GM18498 (cell line): Measurements from ENCODE around the gene TCHP.
"Not testable (repeated sequence)": the region's sequence is repeated elsewhere in the genome, so short reads cannot be mapped to it uniquely, and the experiment has no call there.

ENCODE experiments used
- ATAC-seq: cut with Tn5 transposase; IDR thresholded peaks from one replicate; pipeline ENCODE4 v1.9.1; 2021; ENCODE audit warnings: mild to moderate bottlenecking, moderate library complexity; ENCODE audit not compliant: unreplicated experiment

The TCHP gene

DNA sequence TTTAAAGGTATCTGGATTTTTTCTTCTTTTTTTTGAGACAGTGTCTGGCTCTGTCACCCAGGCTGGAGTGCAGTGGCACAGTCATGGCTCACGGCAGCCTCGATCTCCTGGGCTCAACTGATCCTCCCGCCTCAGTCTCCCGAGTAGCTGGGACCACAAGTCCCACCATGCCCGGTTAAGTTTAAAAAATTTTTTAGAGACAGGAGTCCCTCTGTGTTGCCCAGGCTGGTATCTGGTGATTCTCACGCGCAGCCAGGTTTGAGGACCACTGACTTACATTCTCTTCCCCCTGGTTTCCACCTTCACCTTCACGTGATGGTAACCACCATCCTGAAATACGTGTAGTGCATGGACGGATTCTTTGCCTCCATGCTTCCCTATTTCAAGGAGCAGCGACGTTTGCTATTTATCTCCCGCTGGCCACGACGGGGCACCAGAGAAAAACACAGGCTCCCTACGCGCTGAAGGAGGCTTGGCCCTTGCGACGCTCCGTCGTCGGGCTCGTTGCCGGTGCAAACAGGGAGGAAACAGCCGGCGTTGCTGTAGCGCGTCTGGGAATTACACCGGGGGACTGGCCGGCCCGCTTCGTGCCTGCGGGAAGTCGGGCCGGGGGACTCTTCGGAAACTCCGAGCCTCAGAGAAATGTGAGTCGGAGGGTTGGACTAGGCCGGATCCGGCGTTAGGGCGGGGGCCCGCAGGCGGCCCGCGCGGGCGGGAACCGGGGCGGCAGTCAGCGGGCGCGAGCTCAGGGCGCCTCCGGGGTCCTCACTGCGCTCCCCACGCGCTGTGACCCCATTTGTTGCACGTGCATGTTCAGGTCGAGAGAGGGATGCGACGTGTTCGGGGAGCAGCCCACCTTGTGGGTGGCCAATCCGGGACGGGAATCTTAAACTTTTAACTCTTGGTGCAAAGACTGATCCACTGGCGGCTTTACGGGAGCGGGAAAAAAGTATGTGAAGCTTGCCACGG, at the start of gene TCHP:
TCHP (plus strand) TSS at position 492 of the 969 bp plus-strand sequence. CDS start 2,753 bp downstream, outside the sequence.
- peak; percentile 84 for ATAC-seq

- not testable (repeated sequence) for ATAC-seq
Observed at GRCh38 chr12:109850518-109850917, 49.6 kb upstream of the TCHP start.

DNA sequence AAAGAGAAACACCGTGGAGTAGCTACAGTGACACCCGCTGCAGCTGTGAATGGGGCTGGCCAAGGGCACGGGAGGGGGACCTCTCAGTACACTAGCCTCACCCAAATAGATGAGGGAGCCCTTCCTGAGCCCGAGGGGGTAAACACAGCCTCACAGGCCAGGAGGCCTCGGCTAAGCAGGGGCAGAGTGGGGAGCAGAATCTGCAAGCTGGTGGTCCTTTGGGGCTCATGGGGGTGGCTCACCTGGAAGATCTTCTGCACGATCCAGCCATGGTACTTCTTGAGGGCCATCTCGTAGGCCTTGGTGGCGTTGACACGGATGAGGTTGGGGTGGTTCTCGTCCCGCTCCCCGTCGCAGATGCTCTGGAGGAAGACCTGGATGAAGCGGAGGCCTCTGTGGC, 44.7 kb upstream of the TCHP start:
- ATAC-seq: no peak

DNA sequence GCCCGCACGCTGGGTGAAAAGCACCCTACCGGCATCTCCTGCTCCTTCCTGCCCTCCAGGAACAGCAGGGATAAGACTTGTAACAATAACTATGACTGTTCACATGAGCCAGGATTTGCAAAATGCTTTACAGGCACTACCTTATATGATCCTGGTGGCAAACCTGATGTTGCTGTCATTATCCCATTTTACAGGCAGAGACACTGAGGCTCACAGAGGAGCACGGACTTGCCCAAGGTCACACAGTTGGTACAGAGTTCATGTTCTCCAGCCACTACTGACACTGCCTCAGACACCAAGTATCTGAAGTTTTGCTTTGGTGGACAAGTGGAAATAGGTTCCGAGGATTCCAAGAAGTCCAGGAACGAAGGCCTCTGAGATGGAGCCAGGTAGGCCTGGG, 42.4 kb upstream of the TCHP start:
- no peak for ATAC-seq

GRCh38 chr12:109858764-109859163, 41.3 kb upstream of the TCHP start:
- ATAC-seq: no peak

GRCh38 chr12:109860977-109861376, 39.1 kb upstream of the TCHP start:
- ATAC-seq: no peak

DNA sequence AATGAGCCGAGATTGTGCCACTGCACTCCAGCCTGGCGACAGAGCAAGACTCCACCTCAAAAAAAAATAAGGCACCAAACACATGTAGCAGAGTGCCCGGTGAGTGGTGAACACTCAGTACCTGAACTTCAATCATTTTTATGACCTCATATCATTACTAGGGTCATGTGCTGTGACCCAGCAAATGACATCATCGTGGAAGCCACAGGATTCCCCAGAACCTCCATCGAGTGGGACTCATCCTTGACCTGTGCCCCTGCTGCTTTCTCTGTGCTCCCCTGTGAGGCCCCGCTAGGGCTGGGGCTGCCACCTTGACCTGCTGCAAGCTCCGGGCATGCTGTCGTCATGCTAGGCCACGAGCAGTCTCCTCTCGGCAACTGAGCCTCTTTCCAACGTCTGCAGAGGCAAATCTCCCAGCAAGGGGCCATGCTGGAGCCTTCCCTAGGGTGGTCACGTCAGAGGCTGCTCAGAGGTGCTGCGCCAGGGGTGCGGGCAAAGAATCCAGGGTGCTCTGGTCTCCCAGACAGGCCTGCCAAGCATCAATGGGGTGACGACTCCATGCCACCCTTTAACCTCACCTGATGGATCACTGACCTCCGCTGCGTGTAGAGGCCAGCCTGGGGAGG, 38.3 kb upstream of the TCHP start:
- no peak for ATAC-seq

DNA sequence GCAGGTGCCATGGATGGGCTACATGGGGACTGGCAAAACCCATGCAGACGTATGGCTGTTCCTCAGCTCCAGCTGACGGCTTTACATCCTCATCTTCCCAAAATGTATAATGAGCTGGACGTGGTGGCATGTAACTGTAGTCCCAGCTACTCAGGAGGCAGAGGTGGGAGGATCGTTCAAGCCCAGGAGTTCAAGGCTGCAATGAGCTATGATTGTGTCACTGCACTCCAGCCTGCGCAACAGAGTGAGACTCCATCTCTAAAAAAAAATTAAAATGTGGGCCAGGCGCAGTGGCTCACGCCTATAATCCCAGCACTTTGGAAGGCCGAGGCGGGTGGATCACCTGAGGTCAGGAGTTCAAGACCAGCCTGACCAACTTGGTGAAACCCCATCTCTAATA, 37.6 kb upstream of the TCHP start:
- ATAC-seq: not testable (repeated sequence)

- no peak for ATAC-seq
Observed at GRCh38 chr12:109863847-109864712, 36.0 kb upstream of the TCHP start.

DNA sequence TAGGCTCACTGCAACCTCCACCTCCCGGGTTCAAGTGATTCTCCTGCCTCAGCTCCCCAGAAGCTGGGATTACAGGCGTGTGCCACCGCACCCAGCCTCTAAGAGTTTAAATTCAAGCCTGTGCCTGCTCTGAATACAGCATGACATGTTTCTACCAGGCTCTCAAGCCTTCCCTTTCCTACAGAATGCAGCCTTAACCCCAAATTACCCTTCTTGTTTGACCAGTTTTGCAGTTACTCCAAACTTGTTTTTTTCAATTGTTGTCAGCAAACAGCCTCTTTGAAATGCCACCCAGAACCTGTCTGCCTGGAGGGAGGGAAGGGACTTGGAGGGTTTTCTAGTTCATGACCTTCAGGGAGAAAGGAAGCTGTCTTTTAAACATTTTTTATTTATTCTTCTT, 35.2 kb upstream of the TCHP start:
- no peak for ATAC-seq

GRCh38 chr12:109868182-109869051, 31.7 kb upstream of the TCHP start:
- ATAC-seq: no peak

DNA sequence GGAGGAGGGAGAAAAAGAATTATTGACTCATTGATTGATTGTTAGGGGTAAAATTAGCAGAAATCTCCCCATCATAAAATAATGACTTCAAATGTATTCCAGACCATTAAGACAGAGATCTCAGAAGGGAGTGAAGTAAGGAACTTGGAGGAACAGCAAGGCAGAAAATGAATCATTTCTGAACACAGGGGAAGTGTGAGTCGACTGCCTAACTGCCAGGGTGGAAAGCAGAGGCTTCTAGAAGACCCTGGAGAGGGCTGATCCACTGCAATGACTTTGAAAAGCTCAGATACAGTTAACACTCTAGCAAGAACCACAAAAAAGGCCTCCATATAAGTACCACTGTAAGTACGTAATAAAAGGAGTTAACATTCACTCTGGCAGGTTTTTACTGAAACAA, 29.4 kb upstream of the TCHP start:
- no peak for ATAC-seq

DNA sequence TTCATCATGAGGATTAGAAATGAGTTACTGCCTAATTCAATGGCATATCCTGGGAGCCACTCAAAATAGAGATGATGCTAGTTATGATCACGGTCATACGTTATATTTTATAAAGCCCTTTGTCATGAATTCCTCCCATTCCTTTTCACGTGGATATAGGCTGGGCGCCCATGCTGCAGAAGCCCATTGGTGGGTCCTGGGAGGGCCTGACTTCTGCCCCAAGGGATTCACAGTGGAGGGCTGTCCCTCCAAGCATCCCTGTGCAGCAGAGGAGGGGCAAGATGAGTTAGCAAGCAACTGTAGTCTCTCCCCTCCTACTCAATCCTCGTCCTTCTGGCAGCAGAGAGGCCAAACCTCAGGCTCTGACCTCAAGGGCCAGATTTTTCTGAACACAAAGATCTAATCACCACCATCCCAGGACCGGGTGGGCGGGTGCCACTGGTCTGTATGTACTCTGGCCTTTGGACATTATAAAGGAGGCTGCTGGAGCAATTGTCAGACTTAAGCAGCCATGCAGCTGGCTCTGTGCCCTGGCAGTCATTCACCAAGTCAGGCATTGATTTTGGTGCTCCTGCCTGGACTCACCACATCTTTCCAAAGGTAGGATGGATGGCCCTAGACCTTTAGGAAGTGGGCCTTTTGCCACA, 28.3 kb upstream of the TCHP start:
- no peak for ATAC-seq

DNA sequence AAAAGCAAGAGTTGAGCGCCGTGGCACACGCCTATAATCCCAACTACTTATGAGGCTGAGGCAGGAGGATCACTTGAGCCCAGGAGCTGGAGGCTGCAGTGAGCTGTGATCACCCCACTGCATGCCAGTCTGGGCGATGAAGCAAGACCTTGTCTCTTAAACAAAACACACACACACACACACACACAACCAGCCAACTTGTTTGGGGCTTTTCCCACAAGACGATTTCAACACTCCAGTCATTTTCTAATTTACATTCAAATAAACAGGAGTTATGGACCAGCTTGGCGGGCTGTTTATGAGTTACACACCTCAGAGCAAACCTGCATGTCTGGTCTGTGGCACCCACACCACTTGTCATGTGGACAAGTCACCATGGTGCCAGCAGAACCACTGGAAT, 26.4 kb upstream of the TCHP start:
- no peak for ATAC-seq

DNA sequence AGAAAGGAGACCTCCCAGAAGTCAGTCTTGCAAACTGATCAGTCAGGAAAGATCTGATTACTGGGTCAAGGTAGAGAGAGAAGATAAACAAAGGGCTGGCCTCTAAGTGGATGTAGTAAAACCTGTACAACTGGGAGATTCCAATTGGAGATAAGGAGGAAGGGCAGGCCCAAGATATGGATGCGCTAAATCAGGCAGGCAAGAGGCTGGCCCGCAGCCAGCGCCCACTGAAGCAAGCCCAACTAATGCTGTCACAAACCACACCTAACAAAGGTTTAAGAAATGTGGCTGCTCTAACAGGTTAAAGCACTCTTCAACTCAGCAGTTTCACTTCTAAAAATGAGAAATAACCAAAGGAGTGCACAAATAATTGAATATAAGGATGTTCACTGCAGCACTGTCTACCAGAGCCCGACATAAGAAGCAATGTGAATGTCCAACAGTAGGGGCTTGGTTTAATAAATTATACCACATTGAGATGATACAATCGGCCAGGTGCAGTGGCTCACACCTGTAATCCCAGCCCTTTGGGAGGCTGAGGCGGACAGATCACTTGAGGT, 24.4 kb upstream of the TCHP start:
- no peak for ATAC-seq

GRCh38 chr12:109876406-109876805, 23.7 kb upstream of the TCHP start:
- no peak for ATAC-seq

DNA sequence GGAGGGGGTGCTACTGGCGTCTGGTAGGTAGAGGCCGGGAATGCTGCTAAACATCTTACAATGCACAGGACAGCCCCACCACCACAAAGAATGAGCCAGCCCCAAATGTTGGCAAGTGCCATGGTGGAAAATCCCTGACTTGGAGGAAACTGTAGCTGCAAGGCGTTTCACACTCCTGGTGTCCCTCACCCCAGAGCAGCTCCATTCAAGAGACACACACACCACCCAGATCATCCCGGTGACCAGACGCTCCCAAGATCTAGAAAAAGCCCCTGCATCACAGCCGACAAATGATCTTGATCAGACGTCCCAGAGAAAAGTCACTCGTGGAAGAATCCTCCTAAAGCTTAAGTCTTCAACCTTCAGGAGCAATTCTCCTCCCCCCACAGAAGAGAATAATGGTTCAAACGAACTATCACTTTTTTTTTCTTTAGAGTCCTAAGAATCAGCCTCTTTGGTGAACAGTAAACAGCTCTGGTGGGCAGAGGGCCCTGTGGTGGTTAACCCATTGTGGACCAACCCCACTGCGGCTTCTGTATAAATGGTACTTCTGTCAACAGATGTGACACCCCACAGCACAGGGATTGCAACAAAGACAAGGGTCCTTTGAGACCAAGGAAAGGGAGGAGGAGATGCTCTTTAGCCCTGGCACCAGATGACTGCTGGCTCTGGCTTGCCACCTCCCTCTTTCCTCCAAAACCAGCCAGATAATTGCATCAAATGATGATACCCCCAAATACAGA, 22.4 kb upstream of the TCHP start:
- ATAC-seq: no peak

DNA sequence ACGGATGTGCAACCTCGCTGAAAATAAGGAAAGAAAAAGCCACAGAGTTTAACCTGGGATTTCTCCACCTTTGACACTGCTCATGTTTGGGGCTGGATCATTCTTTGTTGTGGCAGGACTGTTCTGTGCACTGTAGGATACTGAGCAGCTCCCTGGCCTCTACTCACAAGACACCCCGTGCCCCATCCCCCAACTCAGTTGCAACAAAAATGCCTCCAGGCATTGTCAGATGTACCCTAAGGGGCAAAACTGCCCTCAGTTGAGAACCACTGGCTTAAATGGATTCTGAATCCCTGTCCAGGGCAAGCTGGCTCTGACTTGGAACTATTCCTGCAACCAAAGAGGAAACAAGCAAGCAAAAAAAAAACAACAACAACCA, 21.8 kb upstream of the TCHP start:
- ATAC-seq: no peak

DNA sequence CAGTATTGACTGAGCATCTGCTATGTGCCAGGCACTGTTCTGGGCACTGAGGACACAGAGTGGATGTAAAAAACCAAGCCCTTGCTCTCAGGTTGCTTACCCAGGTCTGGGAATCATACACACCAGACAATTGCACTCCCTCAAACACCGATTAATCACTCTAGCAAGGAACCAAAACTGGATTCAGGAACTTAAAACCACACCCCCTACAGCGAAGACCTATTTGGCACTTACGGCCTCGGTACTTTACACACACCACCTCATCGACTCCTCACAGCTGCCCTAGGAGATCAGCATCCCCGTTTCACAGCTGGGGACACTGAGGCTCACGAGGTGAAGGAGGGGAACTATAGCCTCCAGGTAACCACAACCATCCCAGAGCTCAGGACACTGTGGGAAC, 21.3 kb upstream of the TCHP start:
- no peak for ATAC-seq
